ENCODE measurements around the gene LTBP3.

The LTBP3 gene

GRCh38 chr11:65541093-65541982, 16.8 kb downstream of the LTBP3 start:
- H2AFZ ChIP-seq (ENCODE audit: low read depth, low read length, severe bottlenecking) = peak overlapping the region; percentile 38
- H3F3A ChIP-seq (ENCODE audit: insufficient read depth) = peaks cover 8% of the 10 kb centered on the region
- peak overlapping the region; percentile 47 for H3K4me3 ChIP-seq (ENCODE audit: insufficient read depth, low read length, poor library complexity, severe bottlenecking)
- no peaks in the 10 kb centered on the region for H3K9me3 ChIP-seq (ENCODE audit: insufficient read depth, low read length)
- H3K27ac ChIP-seq (ENCODE audit: low read depth, low read length) = peak overlapping the region; percentile 48
- no peaks in the 10 kb centered on the region for H3K79me2 ChIP-seq (ENCODE audit: insufficient read depth, low read length)
- H4K20me1 ChIP-seq (ENCODE audit: low read depth, low read length) = no peaks in the 10 kb centered on the region
- no peaks in the 10 kb centered on the region for H3K36me3 ChIP-seq (ENCODE audit: low read length)
- H3K9me2 ChIP-seq (replicated peaks; ENCODE audit: insufficient read depth, low read length) = no peaks in the 10 kb centered on the region
- no peaks in the 10 kb centered on the region for H3K27me3 ChIP-seq (ENCODE audit: low read length)
- H3K9ac ChIP-seq (ENCODE audit: low read length) = peak overlapping the region; percentile 55
- H3K4me2 ChIP-seq (ENCODE audit: low read depth, low read length, poor library complexity, severe bottlenecking) = peak overlapping the region; percentile 49
- peak; percentile 14 for TF ChIP-seq CTCF (IDR thresholded peaks at IDR 0.05; ENCODE audit: insufficient read depth, low read length, poor library complexity, severe bottlenecking)
- no peak for TF ChIP-seq EZH2phosphoT487 (conservative IDR thresholded peaks at IDR 0.05; ENCODE audit: low read length)

GRCh38 chr11:65540290-65541092, 17.7 kb downstream of the LTBP3 start:
- Histone ChIP-seq H3K4me2 (ENCODE audit: low read depth, low read length, poor library complexity, severe bottlenecking) (peak overlapping the region; percentile 49), H3K9ac (ENCODE audit: low read length) (peak overlapping the region; percentile 55), H2AFZ (ENCODE audit: low read depth, low read length, severe bottlenecking) (peak overlapping the region; percentile 38), H3K27ac (ENCODE audit: low read depth, low read length) (peak overlapping the region; percentile 48), H3K27me3 (ENCODE audit: low read length) (no peaks in the 10 kb centered on the region), H3K36me3 (ENCODE audit: low read length) (no peaks in the 10 kb centered on the region), H3F3A (ENCODE audit: insufficient read depth) (no peaks in the 10 kb centered on the region; the same call in 1 of the 2 replicates), H3K4me3 (ENCODE audit: insufficient read depth, low read length, poor library complexity, severe bottlenecking) (peak overlapping the region; percentile 47), H3K79me2 (ENCODE audit: insufficient read depth, low read length) (no peaks in the 10 kb centered on the region), H4K20me1 (ENCODE audit: low read depth, low read length) (no peaks in the 10 kb centered on the region), H3K9me2 (replicated peaks; ENCODE audit: insufficient read depth, low read length) (no peaks in the 10 kb centered on the region), H3K9me3 (ENCODE audit: insufficient read depth, low read length) (no peaks in the 10 kb centered on the region)
- no peak for TF ChIP-seq EZH2phosphoT487 (conservative IDR thresholded peaks at IDR 0.05; ENCODE audit: low read length)
- peak; percentile 79 for TF ChIP-seq CTCF (IDR thresholded peaks at IDR 0.05; ENCODE audit: insufficient read depth, low read length, poor library complexity, severe bottlenecking)

GRCh38 chr11:65539744-65540289, 18.3 kb downstream of the LTBP3 start:
- no peaks in the 10 kb centered on the region for H3K9me2 ChIP-seq (replicated peaks; ENCODE audit: insufficient read depth, low read length)
- no peaks in the 10 kb centered on the region for H3K27me3 ChIP-seq (ENCODE audit: low read length)
- H3K9ac ChIP-seq (ENCODE audit: low read length) = peak overlapping the region; percentile 55
- no peaks in the 10 kb centered on the region; the same call in 1 of the 2 replicates for H3F3A ChIP-seq (ENCODE audit: insufficient read depth)
- H3K9me3 ChIP-seq (ENCODE audit: insufficient read depth, low read length) = no peaks in the 10 kb centered on the region
- H3K4me2 ChIP-seq (ENCODE audit: low read depth, low read length, poor library complexity, severe bottlenecking) = peak overlapping the region; percentile 49
- no peaks in the 10 kb centered on the region for H3K36me3 ChIP-seq (ENCODE audit: low read length)
- H4K20me1 ChIP-seq (ENCODE audit: low read depth, low read length) = no peaks in the 10 kb centered on the region
- TF ChIP-seq CTCF (IDR thresholded peaks at IDR 0.05; ENCODE audit: insufficient read depth, low read length, poor library complexity, severe bottlenecking) = no peak
- no peak for TF ChIP-seq EZH2phosphoT487 (conservative IDR thresholded peaks at IDR 0.05; ENCODE audit: low read length)
- peak overlapping the region; percentile 48 for H3K27ac ChIP-seq (ENCODE audit: low read depth, low read length)
- H2AFZ ChIP-seq (ENCODE audit: low read depth, low read length, severe bottlenecking) = peak overlapping the region; percentile 38
- peak overlapping the region; percentile 47 for H3K4me3 ChIP-seq (ENCODE audit: insufficient read depth, low read length, poor library complexity, severe bottlenecking)
- H3K79me2 ChIP-seq (ENCODE audit: insufficient read depth, low read length) = no peaks in the 10 kb centered on the region
